ENCODE measurements around the gene DNLZ.
"Not testable (repeated sequence)": the region's sequence is repeated elsewhere in the genome, so short reads cannot be mapped to it uniquely, and the experiment has no call there.

Gene DNLZ

DNA sequence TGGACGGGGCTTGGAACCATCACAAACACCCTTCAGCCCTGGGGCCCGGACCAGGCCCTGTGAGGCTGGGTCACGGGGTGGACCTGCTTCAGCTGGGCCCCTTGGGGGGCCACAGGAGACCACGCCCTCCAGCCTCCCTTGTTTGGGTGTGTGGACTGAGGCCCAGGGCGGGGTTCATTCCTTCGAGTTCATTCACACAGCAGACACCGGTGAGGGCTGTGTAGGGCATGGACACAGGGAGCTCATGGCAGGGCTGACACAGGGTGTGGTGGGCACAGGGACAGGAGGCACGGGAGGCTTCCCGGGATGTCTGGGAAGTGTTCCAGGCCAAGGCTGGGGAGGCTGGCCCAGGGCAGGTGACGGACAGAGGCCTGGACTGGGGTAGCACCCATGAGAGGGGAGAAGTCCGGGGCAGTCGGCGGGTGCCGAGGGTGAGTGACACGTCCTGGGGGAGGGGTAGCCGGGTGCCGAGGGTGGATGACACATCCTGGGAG lies 8.9 kb downstream of the DNLZ start:
- Histone ChIP-seq H3K27me3 (ENCODE audit: low read depth, low read length) (no peaks in the 10 kb centered on the region), H3K4me1 (ENCODE audit: control insufficient read depth in 1 of 2, insufficient read depth in 2 of 2, low read length in 2 of 2) (peaks cover 0 to 18% of the 10 kb centered on the region in 2 donors), H3K36me3 (ENCODE audit: control insufficient read depth in 1 of 2, insufficient read depth in 2 of 2, low read length in 2 of 2) (peaks cover 0 to 20% of the 10 kb centered on the region in 2 donors), H3K27ac (ENCODE audit: low read length) (no peak overlapping the region), H3K9me3 (ENCODE audit: control insufficient read depth in 1 of 2, low read length in 2 of 2) (no peaks in the 10 kb centered on the region), H3K4me3 (ENCODE audit: low read depth in 1 of 2, low read length in 2 of 2) (no peak overlapping the region)

DNA sequence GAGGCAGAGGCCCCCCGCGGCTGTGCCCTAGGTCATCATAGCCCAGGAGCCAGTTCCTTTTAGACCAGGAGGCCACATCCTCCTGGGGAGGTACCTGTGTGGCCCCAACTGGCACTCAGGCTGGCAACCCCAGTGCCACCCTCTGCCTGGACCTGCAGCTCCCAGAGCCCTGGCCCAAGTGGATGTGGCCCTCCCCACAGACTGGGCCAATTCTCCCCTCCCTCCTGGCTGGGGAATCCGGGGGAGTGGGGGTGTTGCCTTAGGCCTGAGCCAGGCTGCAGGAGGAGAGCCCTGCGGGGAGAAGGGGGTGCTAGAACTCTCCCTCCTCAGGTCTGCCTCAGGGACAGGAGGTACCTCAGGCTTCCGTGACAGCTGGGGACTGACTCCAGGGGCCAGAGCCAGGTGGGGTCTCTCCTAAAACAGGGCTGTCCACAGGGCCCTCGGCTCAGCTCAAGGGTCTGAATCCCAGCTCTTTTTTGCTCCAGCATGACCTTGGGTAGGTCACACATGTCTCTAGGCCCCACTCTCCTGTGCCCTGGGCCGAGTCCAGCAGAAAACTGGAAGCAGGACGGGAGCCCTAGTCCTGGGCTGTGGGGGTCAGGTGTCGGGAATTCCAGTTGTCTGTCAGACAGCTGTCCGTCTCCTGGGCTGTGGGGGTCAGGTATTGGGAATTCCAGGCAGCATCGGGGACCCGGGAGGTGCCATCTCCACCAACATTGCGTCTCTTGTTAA lies 9.6 kb downstream of the DNLZ start:
- H3K27me3 ChIP-seq (ENCODE audit: low read depth, low read length): no peaks in the 10 kb centered on the region
- H3K36me3 ChIP-seq (ENCODE audit: control insufficient read depth in 1 of 2, insufficient read depth in 2 of 2, low read length in 2 of 2): peaks cover 0 to 25% of the 10 kb centered on the region in 2 donors
- H3K4me1 ChIP-seq (ENCODE audit: control insufficient read depth in 1 of 2, insufficient read depth in 2 of 2, low read length in 2 of 2): peaks cover 0 to 18% of the 10 kb centered on the region in 2 donors
- H3K27ac ChIP-seq (ENCODE audit: low read length): no peak overlapping the region
- no peak overlapping the region for H3K4me3 ChIP-seq (ENCODE audit: low read depth in 1 of 2, low read length in 2 of 2)
- H3K9me3 ChIP-seq (ENCODE audit: control insufficient read depth in 1 of 2, low read length in 2 of 2): no peaks in the 10 kb centered on the region

DNA sequence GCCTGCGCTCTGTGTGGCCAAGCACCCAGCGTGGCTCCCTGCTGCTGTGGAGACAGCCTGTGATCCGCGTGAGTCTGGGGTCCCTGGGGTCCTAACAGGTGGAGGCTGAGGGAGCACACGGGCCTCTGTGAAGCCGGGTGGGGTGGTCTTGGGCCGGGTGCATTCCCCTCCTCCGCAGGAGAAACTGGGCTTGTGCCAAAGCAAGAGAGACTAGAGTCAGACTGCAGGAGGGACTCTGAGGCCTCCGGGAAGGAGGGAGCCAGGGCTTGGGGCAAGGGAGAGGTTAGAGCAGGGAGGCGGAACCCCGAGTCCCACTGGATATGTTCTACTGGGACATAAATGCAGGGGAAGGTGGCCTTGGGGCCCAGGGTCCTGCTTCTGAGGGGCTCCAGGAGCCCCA lies 10.5 kb downstream of the DNLZ start:
- Histone ChIP-seq H3K27me3 (ENCODE audit: low read depth, low read length) (no peaks in the 10 kb centered on the region), H3K27ac (ENCODE audit: low read length) (no peak overlapping the region), H3K9me3 (ENCODE audit: control insufficient read depth in 1 of 2, low read length in 2 of 2) (no peaks in the 10 kb centered on the region), H3K36me3 (ENCODE audit: control insufficient read depth in 1 of 2, insufficient read depth in 2 of 2, low read length in 2 of 2) (peaks cover 0 to 28% of the 10 kb centered on the region in 2 donors), H3K4me1 (ENCODE audit: control insufficient read depth in 1 of 2, insufficient read depth in 2 of 2, low read length in 2 of 2) (peaks cover 0 to 18% of the 10 kb centered on the region in 2 donors), H3K4me3 (ENCODE audit: low read depth in 1 of 2, low read length in 2 of 2) (no peak overlapping the region)

DNA sequence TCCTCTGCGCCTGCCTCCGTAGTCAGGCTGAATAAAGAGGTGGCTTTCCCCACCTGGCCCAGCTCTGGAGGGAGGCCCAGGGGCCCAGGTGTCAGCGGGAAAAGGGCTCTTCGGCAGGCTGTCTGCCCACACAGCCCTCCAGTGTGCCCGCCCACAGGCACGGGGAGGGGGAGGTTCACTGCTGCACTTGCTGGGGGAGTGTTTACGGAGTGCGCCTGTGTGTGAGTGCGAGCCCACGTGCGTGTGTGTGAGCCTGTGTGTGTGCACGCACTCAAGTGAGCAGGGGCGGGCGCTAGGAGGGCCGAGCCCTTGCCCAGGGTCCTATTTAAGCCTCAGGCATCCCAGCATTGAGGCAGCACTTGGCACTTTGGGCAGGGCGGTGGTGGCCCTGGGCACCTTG lies 10.9 kb downstream of the DNLZ start:
- peaks cover 0 to 18% of the 10 kb centered on the region in 2 donors for H3K4me1 ChIP-seq (ENCODE audit: control insufficient read depth in 1 of 2, insufficient read depth in 2 of 2, low read length in 2 of 2)
- H3K9me3 ChIP-seq (ENCODE audit: control insufficient read depth in 1 of 2, low read length in 2 of 2): no peaks in the 10 kb centered on the region
- no peak overlapping the region for H3K27ac ChIP-seq (ENCODE audit: low read length)
- H3K27me3 ChIP-seq (ENCODE audit: low read depth, low read length): no peaks in the 10 kb centered on the region
- H3K4me3 ChIP-seq (ENCODE audit: low read depth in 1 of 2, low read length in 2 of 2): no peak overlapping the region
- peaks cover 0 to 25% of the 10 kb centered on the region in 2 donors for H3K36me3 ChIP-seq (ENCODE audit: control insufficient read depth in 1 of 2, insufficient read depth in 2 of 2, low read length in 2 of 2)

- H3K4me3 ChIP-seq (ENCODE audit: low read depth in 1 of 2, low read length in 2 of 2); H3K9me3 ChIP-seq (ENCODE audit: control insufficient read depth in 1 of 2, low read length in 2 of 2); H3K27ac ChIP-seq (ENCODE audit: low read length); H3K27me3 ChIP-seq (ENCODE audit: low read depth, low read length): not testable (repeated sequence)
- peaks cover 0 to 17% of the 10 kb centered on the region in 2 donors for H3K36me3 ChIP-seq (ENCODE audit: control insufficient read depth in 1 of 2, insufficient read depth in 2 of 2, low read length in 2 of 2)
- peaks cover 0 to 18% of the 10 kb centered on the region in 2 donors for H3K4me1 ChIP-seq (ENCODE audit: control insufficient read depth in 1 of 2, insufficient read depth in 2 of 2, low read length in 2 of 2)
Observed at GRCh38 chr9:136351868-136352267, 11.7 kb downstream of the DNLZ start.

DNA sequence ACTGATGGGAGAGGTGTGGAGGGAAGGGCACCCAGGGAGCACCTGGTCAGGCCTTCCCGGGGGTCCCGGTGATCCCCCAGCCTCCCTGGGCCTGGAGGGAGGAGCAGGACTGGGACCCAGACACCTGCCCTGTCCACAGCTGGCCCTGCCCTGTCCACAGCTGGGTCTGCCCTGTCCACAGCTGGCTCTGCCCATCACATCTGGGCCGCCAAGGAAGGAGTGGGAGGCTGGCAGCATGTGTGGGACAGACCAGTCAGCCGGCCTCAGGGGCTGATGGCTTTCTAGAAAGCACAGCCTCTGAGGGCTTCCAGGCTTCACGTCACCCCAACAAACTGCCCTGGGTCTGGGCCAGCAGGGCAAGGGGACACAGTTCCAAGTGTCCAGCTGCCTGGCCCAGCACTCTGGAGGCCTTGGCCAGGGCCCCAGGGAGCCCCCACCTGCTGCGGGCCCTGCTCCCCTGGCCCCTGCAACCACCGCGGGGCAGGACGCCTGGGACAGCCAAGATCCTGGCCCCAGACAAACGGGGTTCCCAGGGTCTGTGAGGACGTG lies 12.2 kb downstream of the DNLZ start:
- H3K4me3 ChIP-seq (ENCODE audit: low read depth in 1 of 2, low read length in 2 of 2): no peak overlapping the region
- no peaks in the 10 kb centered on the region for H3K27me3 ChIP-seq (ENCODE audit: low read depth, low read length)
- H3K4me1 ChIP-seq (ENCODE audit: control insufficient read depth in 1 of 2, insufficient read depth in 2 of 2, low read length in 2 of 2): peaks cover 0 to 21% of the 10 kb centered on the region in 2 donors
- no peaks in the 10 kb centered on the region for H3K9me3 ChIP-seq (ENCODE audit: control insufficient read depth in 1 of 2, low read length in 2 of 2)
- H3K27ac ChIP-seq (ENCODE audit: low read length): no peak overlapping the region
- H3K36me3 ChIP-seq (ENCODE audit: control insufficient read depth in 1 of 2, insufficient read depth in 2 of 2, low read length in 2 of 2): peaks cover 0 to 13% of the 10 kb centered on the region in 2 donors

GRCh38 chr9:136349546-136349945 lies 14.0 kb downstream of the DNLZ start:
- Histone ChIP-seq H3K4me3 (ENCODE audit: low read depth in 1 of 2, low read length in 2 of 2) (no peak overlapping the region), H3K27ac (ENCODE audit: low read length) (no peak overlapping the region), H3K9me3 (ENCODE audit: control insufficient read depth in 1 of 2, low read length in 2 of 2) (no peaks in the 10 kb centered on the region), H3K36me3 (ENCODE audit: control insufficient read depth in 1 of 2, insufficient read depth in 2 of 2, low read length in 2 of 2) (peaks cover 0 to 11% of the 10 kb centered on the region in 2 donors), H3K27me3 (ENCODE audit: low read depth, low read length) (no peaks in the 10 kb centered on the region), H3K4me1 (ENCODE audit: control insufficient read depth in 1 of 2, insufficient read depth in 2 of 2, low read length in 2 of 2) (peaks cover 0 to 27% of the 10 kb centered on the region in 2 donors)

DNA sequence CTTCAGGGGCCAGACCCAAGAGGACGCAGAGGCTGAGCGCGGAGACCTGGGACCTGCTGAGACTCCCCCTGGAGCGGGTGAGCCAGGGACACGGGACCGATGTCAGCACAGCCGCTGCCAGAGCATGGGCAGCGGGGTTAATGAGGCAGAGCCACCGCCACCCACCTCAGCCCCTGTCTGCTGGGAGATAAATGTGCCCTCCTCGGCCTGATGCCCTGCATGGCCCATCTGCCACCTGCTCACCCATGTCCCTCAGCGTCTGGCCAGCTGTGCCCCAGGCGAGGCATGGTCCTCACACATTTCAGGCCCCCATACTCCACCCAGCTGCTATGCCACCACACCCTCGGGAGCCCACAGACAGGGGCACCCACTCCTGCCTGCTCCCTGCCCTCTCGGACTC lies 14.9 kb downstream of the DNLZ start:
- no peak overlapping the region for H3K4me3 ChIP-seq (ENCODE audit: low read depth in 1 of 2, low read length in 2 of 2)
- no peak overlapping the region for H3K27ac ChIP-seq (ENCODE audit: low read length)
- no peaks in the 10 kb centered on the region for H3K9me3 ChIP-seq (ENCODE audit: control insufficient read depth in 1 of 2, low read length in 2 of 2)
- H3K27me3 ChIP-seq (ENCODE audit: low read depth, low read length): no peaks in the 10 kb centered on the region
- peaks cover 0 to 20% of the 10 kb centered on the region in 2 donors for H3K4me1 ChIP-seq (ENCODE audit: control insufficient read depth in 1 of 2, insufficient read depth in 2 of 2, low read length in 2 of 2)
- peaks cover 0 to 11% of the 10 kb centered on the region in 2 donors for H3K36me3 ChIP-seq (ENCODE audit: control insufficient read depth in 1 of 2, insufficient read depth in 2 of 2, low read length in 2 of 2)

- Histone ChIP-seq H3K27ac (ENCODE audit: low read length) (no peak overlapping the region), H3K27me3 (ENCODE audit: low read depth, low read length) (no peaks in the 10 kb centered on the region), H3K4me1 (ENCODE audit: control insufficient read depth in 1 of 2, insufficient read depth in 2 of 2, low read length in 2 of 2) (peaks cover 0 to 26% of the 10 kb centered on the region in 2 donors), H3K4me3 (ENCODE audit: low read depth in 1 of 2, low read length in 2 of 2) (no peak overlapping the region), H3K36me3 (ENCODE audit: control insufficient read depth in 1 of 2, insufficient read depth in 2 of 2, low read length in 2 of 2) (peaks cover 0 to 11% of the 10 kb centered on the region in 2 donors), H3K9me3 (ENCODE audit: control insufficient read depth in 1 of 2, low read length in 2 of 2) (no peaks in the 10 kb centered on the region)
Observed at GRCh38 chr9:136347472-136348256, 15.9 kb downstream of the DNLZ start.

- H3K4me3 ChIP-seq (ENCODE audit: low read depth in 1 of 2, low read length in 2 of 2): no peak overlapping the region
- H3K27ac ChIP-seq (ENCODE audit: low read length): no peak overlapping the region
- H3K36me3 ChIP-seq (ENCODE audit: control insufficient read depth in 1 of 2, insufficient read depth in 2 of 2, low read length in 2 of 2): peaks cover 0 to 11% of the 10 kb centered on the region in 2 donors
- no peaks in the 10 kb centered on the region for H3K27me3 ChIP-seq (ENCODE audit: low read depth, low read length)
- H3K9me3 ChIP-seq (ENCODE audit: control insufficient read depth in 1 of 2, low read length in 2 of 2): no peaks in the 10 kb centered on the region
- peaks cover 0 to 32% of the 10 kb centered on the region in 2 donors for H3K4me1 ChIP-seq (ENCODE audit: control insufficient read depth in 1 of 2, insufficient read depth in 2 of 2, low read length in 2 of 2)
Observed at GRCh38 chr9:136346927-136347465, 16.5 kb downstream of the DNLZ start.

DNA sequence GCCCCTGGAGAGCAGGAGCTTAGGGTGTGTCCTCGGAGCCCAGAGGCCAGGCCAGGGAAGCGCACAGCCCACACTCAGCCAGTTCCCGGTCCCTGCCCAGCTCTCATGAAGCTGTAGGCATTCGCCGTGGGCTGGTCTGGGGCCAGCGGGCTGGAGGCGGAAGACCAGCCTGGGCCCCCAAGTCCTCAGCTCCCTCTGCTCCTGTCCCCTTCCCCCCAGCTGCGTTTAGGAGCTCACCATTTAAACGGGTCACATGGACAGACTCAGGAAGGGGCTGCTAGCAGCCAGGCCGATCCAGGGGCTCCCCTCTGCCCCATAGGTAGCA lies 17.4 kb downstream of the DNLZ start:
- H3K4me1 ChIP-seq (ENCODE audit: control insufficient read depth in 1 of 2, insufficient read depth in 2 of 2, low read length in 2 of 2): peaks cover 0 to 36% of the 10 kb centered on the region in 2 donors
- peaks cover 0 to 11% of the 10 kb centered on the region in 2 donors for H3K36me3 ChIP-seq (ENCODE audit: control insufficient read depth in 1 of 2, insufficient read depth in 2 of 2, low read length in 2 of 2)
- H3K27me3 ChIP-seq (ENCODE audit: low read depth, low read length): no peaks in the 10 kb centered on the region
- no peak overlapping the region for H3K27ac ChIP-seq (ENCODE audit: low read length)
- no peaks in the 10 kb centered on the region for H3K9me3 ChIP-seq (ENCODE audit: control insufficient read depth in 1 of 2, low read length in 2 of 2)
- H3K4me3 ChIP-seq (ENCODE audit: low read depth in 1 of 2, low read length in 2 of 2): no peak overlapping the region
